Endothelial cell of umbilical vein (primary cell): Measurements from ENCODE around the gene STK32C. TPM values are rescaled to one million over a fixed set of nuclear protein-coding genes. Genes with fewer than 3 reads are reported as not detected.

ENCODE experiments used
- BruUV-seq: library from RNA; stranded (reverse); fragments of 400-500 nt; replicated peaks from 2 replicates; lab custom pipeline; 2021; lab: Mats Ljungman, UMichigan
- CTCF ChIA-PET: fragments of 300-600, 350-600 bp; sonication (Branson Sonifier 250); formaldehyde crosslinking; loops from one replicate; lab custom pipeline; 2021; ENCODE audit warnings: antibody characterized with exemption, inconsistent platforms; lab: Charles Lee
- POLR2A ChIA-PET: fragments of 300-600, 350-600 bp; sonication (Branson Sonifier 250); formaldehyde crosslinking; loops from one replicate; lab custom pipeline; 2021; ENCODE audit warnings: antibody characterized with exemption, inconsistent platforms; lab: Charles Lee
- DNase-seq: peaks from one replicate; pipeline ENCODE4 v3.0.0-alpha.2; 2011; ENCODE audit warnings: low read depth, low spot score
- FAIRE-seq: peaks from 2 replicates; lab custom pipeline; 2011; peaks lifted over from hg19 to GRCh38; lab: Jason Lieb, UNC
- H2AFZ ChIP-seq: 2 replicates; pipeline ENCODE4 v1.6.0; 2012; ENCODE audit warnings: low read depth, low read length, control low read depth, inconsistent platforms
- H3K27ac ChIP-seq: 2 replicates; pipeline ENCODE4 v1.5.1; 2011; ENCODE audit warnings: low read depth, mild to moderate bottlenecking, control low read depth, low read length, moderate library complexity; ENCODE audit not compliant: insufficient read depth
- H3K27me3 ChIP-seq, 2 experiments: 2 replicates each; pipeline versions ENCODE4 v1.6.0 to v1.6.1; 2011; ENCODE audit warnings: low read length in 2 of 2, mixed read lengths in 1 of 2; ENCODE audit not compliant: control insufficient read depth in 2 of 2, insufficient read depth in 2 of 2
- H3K36me3 ChIP-seq, 2 experiments: 2 replicates in 1 of 2; 3 replicates in 1 of 2; pipeline ENCODE4 v1.5.1; 2011; ENCODE audit warnings: low read length in 2 of 2, mild to moderate bottlenecking in 1 of 2, moderate library complexity in 1 of 2; ENCODE audit not compliant: control insufficient read depth in 2 of 2, insufficient read depth in 2 of 2; ENCODE audit errors: extremely low read depth in 1 of 2
- H3K4me1 ChIP-seq: 3 replicates; pipeline ENCODE4 v1.5.1; 2011; ENCODE audit warnings: mild to moderate bottlenecking, low read length; ENCODE audit not compliant: control insufficient read depth, insufficient read depth; ENCODE audit errors: extremely low read depth
- H3K4me2 ChIP-seq: 2 replicates; pipeline ENCODE4 v1.6.1; 2011; ENCODE audit warnings: low read length, control low read depth, mixed read lengths; ENCODE audit not compliant: insufficient read depth
- H3K4me3 ChIP-seq, 3 experiments: fragments of 200-600 bp in 1 of 3; sonication (generic), shearing (Covaris generic) in 1 of 3; replicated peaks in 1 of 3; 2 replicates each; pipeline ENCODE4 v1.5.1; 2011 to 2016; ENCODE audit warnings: control low read depth in 3 of 3, low read length in 3 of 3, mild to moderate bottlenecking in 2 of 3, inconsistent platforms in 1 of 3, low read depth in 1 of 3, moderate library complexity in 1 of 3; ENCODE audit not compliant: insufficient read depth in 1 of 3
- H3K79me2 ChIP-seq: 2 replicates; pipeline ENCODE4 v1.6.0; 2012; ENCODE audit warnings: low read length, inconsistent platforms; ENCODE audit not compliant: control insufficient read depth, insufficient read depth
- H3K9ac ChIP-seq: replicated peaks from 2 replicates; pipeline ENCODE3; 2011; ENCODE audit warnings: low read length, control low read depth; ENCODE audit not compliant: insufficient read depth; ENCODE audit errors: extremely low read depth
- H3K9me1 ChIP-seq: replicated peaks from 3 replicates; pipeline ENCODE4 v1.6.0; 2011; ENCODE audit warnings: mild to moderate bottlenecking, low read length; ENCODE audit not compliant: control insufficient read depth, insufficient read depth; ENCODE audit errors: extremely low read depth
- H3K9me3 ChIP-seq: replicated peaks from 2 replicates; pipeline ENCODE4 v1.5.1; 2012; ENCODE audit warnings: low read length, inconsistent platforms; ENCODE audit not compliant: control insufficient read depth, insufficient read depth
- H4K20me1 ChIP-seq: replicated peaks from 2 replicates; pipeline ENCODE3; 2011; ENCODE audit warnings: mild to moderate bottlenecking, low read length; ENCODE audit not compliant: control insufficient read depth, insufficient read depth; ENCODE audit errors: extremely low read depth
- EZH2 ChIP-seq: IDR thresholded peaks from 2 replicates; pipeline ENCODE4 v1.6.1; 2012; ENCODE audit warnings: borderline replicate concordance, low read depth, mild to moderate bottlenecking, moderate library complexity, low read length, inconsistent platforms; ENCODE audit not compliant: severe bottlenecking
- FOS ChIP-seq: IDR thresholded peaks from 2 replicates; pipeline ENCODE4 v1.6.1; 2011; ENCODE audit warnings: mild to moderate bottlenecking, low read length, moderate library complexity, borderline replicate concordance; ENCODE audit not compliant: insufficient read depth
- GATA2 ChIP-seq: IDR thresholded peaks from 2 replicates; pipeline ENCODE4 v1.7.0; 2011; ENCODE audit warnings: low read depth, mild to moderate bottlenecking, moderate library complexity, mixed read lengths, low read length; ENCODE audit not compliant: insufficient read length, insufficient read depth
- JUN ChIP-seq: IDR thresholded peaks from 2 replicates; pipeline ENCODE4 v1.6.1; 2011; ENCODE audit warnings: borderline replicate concordance, low read depth; ENCODE audit not compliant: insufficient read length, insufficient read depth
- MAX ChIP-seq: IDR thresholded peaks from 2 replicates; pipeline ENCODE4 v1.6.1; 2011; ENCODE audit not compliant: insufficient read depth, insufficient read length
- MYC ChIP-seq: IDR thresholded peaks from one replicate; pipeline ENCODE4 v1.6.1; 2011; ENCODE audit warnings: mild to moderate bottlenecking, low read depth, low read length
- POLR2A ChIP-seq: IDR thresholded peaks from 2 replicates; pipeline ENCODE4 v1.6.1; 2012; ENCODE audit warnings: low read depth, mild to moderate bottlenecking, control low read depth, low read length
- POLR2AphosphoS5 ChIP-seq: IDR thresholded peaks from 2 replicates; pipeline ENCODE4 v1.6.1; 2012; ENCODE audit warnings: low read depth, mild to moderate bottlenecking, control low read depth, low read length, moderate library complexity; ENCODE audit not compliant: insufficient read depth
- dilution Hi-C: fragments of 300-500 bp; cut with MboI; formaldehyde crosslinking; loops from one replicate; pipeline ENCODE4 v1.15.0; 2019; ENCODE audit warnings: low sequenced_read_pairs; ENCODE audit not compliant: extremely low pct_ligation_motif_present
- intact Hi-C: fragments of 100-400 bp; cut with micrococcal nuclease; formaldehyde crosslinking; loops from one replicate; pipeline ENCODE4 v1.10.0; 2022
- polyA plus RNA-seq, 4 experiments: library from polyadenylated mRNA; depleted of rRNA in 3 of 4; stranded (reverse) in 3 of 4; unstranded in 1 of 4; fragments of >200 nt; gene quantifications; 2 replicates each; pipeline versions ENCODE4 v1.2.1 to v1.2.3, GENCODE V29; 2011 to 2012; ENCODE audit warnings: missing spikeins in 1 of 4
- total RNA-seq: library from RNA; stranded (reverse); gene quantifications from 2 replicates; pipeline ENCODE4 v1.2.3, GENCODE V29; 2021
- TF ChIP-seq, protein P1 (sequence below), 2 donors: IDR thresholded peaks; 1 replicate in 1 of 2; 2 replicates in 1 of 2; pipeline ENCODE4 v1.5.1; 2011; ENCODE audit warnings: low read length in 2 of 2, mild to moderate bottlenecking in 2 of 2, moderate library complexity in 2 of 2, control low read depth in 1 of 2, inconsistent platforms in 1 of 2, low read depth in 1 of 2; ENCODE audit not compliant: insufficient read depth in 1 of 2; ENCODE audit errors: extremely low read depth in 1 of 2

The STK32C gene
- total and polyA plus RNA-seq, 2 donors (not counting 3 experiments of a cell fraction or from before 2014, with no cell fraction given): 5.4 to 14.1 TPM

DNA sequence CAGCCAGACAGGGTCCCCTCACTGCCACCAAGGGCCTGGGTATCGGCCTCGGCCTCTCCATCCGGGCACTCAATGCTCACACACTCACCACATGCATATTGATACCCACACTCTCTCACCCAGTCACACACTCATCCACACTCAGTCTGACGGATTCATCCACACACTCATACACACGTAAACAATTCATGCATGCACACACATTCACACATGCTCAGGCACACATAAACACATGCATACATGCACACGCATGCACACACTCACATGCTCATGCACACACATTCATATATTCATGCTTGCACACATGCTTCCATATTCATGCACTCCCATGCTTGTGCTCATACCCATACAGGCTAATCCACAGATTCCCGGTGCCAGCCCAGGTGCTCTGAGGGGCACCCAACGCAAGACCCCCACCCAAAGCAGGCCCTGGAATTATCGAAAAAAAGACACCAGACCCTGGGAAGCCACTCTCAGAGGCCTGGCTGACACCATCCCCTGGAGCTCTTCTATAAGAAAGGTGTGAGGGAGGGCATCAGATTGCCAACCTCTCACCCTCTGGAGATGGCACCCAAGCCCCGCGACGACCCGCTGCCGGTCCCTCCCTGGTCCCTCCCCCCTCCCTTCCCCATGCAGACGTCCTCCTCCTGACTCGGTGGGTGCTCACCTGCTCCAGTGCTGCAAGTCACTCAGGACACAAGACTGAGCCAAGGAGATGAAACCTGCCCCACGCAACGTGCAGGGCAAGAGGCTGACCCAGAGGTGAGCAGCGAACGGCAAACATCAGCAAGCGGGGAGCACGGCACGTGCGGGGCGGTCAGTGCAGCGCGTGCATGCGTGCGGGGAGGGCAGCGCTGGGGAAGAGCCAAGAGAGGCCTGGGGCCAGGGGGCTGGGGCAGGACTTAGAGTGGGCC, 15.2 kb downstream of the STK32C start:
- dilution Hi-C loops (no loop called here), intact Hi-C loops (no loop called here)
- no TSS peak for BruUV-seq
- Histone ChIP-seq H3K4me2 (no peak overlapping the region), H2AFZ (no peak overlapping the region), H3K27me3 (peaks cover 0 to 4% of the 10 kb centered on the region in 2 experiments), H3K79me2 (no peaks in the 10 kb centered on the region), H3K9me3 (no peaks in the 10 kb centered on the region), H3K27ac (no peak overlapping the region), H4K20me1 (no peaks in the 10 kb centered on the region), H3K9ac (no peak overlapping the region), H3K4me3 (no peak overlapping the region), H3K36me3 (no peaks in the 10 kb centered on the region), H3K9me1 (no peaks in the 10 kb centered on the region), H3K4me1 (no peaks in the 10 kb centered on the region)
- TF ChIP-seq GATA2 (no peak), MAX (no peak), JUN (no peak), POLR2A (no peak), FOS (no peak), EZH2 (no peak), POLR2AphosphoS5 (no peak), MYC (no peak)
- TF ChIP-seq, protein P1, sequence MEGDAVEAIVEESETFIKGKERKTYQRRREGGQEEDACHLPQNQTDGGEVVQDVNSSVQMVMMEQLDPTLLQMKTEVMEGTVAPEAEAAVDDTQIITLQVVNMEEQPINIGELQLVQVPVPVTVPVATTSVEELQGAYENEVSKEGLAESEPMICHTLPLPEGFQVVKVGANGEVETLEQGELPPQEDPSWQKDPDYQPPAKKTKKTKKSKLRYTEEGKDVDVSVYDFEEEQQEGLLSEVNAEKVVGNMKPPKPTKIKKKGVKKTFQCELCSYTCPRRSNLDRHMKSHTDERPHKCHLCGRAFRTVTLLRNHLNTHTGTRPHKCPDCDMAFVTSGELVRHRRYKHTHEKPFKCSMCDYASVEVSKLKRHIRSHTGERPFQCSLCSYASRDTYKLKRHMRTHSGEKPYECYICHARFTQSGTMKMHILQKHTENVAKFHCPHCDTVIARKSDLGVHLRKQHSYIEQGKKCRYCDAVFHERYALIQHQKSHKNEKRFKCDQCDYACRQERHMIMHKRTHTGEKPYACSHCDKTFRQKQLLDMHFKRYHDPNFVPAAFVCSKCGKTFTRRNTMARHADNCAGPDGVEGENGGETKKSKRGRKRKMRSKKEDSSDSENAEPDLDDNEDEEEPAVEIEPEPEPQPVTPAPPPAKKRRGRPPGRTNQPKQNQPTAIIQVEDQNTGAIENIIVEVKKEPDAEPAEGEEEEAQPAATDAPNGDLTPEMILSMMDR (IDR thresholded peaks at IDR 0.05; ENCODE audit: extremely low read depth in 1 of 2, insufficient read depth in 1 of 2, low read depth in 1 of 2, low read length in 2 of 2): no peak
- no peak for DNase-seq
- POLR2A ChIA-PET: no interaction called here
- no peak for FAIRE-seq
- CTCF ChIA-PET: no interaction called here
